GM11168 (cell line): ENCODE measurements around the gene COX14.

Experiments
- in situ Hi-C: fragments of 300-500 bp; cut with MboI; formaldehyde crosslinking; loops from one replicate; pipeline ENCODE4 v1.12.0; 2022; ENCODE audit warnings: low sequenced_read_pairs; ENCODE audit not compliant: unreplicated experiment

The COX14 gene

GRCh38 chr12:50105913-50106450 lies 6.1 kb upstream of the COX14 start:
- in situ Hi-C loops = no loop called here

GRCh38 chr12:50106907-50107306 lies 5.1 kb upstream of the COX14 start:
- in situ Hi-C loops = no loop called here

DNA sequence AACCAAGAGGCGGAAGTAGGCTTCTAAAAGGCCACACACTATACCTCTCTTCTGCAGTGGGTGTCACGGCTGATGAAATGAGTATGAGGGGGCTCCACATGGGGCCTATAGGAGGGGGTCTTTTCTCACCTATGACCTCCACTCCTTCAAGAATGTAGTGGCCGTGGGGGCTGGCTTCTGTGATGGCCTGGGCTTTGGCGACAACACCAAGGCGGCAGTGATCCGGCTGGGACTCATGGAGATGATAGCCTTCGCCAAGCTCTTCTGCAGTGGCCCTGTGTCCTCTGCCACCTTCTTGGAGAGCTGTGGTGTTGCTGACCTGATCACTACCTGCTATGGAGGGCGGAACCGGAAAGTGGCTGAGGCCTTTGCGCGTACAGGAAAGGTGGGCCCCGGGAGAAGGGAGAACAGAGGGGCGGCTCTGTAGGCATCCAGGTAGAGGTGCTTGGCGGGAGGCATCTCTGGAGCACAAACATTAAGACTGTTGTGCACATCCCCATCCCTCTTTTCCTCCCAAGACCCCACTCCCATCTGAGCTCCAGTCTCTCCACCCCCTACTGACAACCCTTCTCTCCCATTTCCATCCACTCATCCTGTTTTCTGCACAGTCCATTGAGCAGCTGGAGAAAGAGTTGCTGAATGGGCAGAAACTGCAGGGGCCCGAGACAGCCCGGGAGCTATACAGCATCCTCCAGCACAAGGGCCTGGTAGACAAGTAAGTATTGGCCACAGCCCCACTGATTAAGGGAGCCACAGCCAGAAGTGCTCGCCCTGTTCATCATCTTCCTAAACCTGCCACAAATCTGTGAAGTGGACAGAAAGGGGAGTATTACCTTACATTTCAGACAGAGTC lies 4.4 kb upstream of the COX14 start:
- in situ Hi-C loops = no loop called here

GRCh38 chr12:50109319-50109718 lies 2.7 kb upstream of the COX14 start:
- in situ Hi-C loops = no loop called here

DNA sequence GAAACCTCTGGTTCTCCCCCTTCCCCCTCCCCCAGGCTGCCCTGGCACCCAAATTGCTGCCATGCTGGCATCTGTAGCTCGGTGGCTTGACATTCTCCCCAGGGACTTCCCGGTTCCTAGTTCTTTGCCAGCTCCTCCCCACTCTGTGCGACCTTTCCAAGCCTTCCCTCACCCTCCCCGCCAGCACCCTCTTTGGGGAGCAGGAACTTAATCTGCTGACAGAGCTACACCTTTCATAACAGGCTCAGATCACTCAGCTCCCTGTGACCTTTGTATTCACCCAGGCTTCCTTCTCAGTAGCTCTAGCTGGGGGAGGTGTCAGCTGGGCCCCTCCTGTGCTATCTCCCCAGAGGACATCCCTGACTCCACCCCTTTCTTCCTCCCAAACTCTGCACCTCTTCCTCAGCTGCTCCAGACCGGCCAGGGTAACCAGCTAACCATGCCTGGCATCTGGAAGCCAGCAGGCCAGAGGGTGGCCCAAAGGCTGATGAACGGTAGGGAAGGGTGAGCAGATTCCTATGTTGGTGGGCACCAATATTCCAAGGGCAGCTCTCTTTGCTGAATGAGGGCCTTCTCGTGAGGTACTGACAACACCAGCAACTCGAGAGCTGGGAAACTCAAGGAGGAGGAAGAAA lies 1.8 kb upstream of the COX14 start:
- in situ Hi-C loops = no loop called here

DNA sequence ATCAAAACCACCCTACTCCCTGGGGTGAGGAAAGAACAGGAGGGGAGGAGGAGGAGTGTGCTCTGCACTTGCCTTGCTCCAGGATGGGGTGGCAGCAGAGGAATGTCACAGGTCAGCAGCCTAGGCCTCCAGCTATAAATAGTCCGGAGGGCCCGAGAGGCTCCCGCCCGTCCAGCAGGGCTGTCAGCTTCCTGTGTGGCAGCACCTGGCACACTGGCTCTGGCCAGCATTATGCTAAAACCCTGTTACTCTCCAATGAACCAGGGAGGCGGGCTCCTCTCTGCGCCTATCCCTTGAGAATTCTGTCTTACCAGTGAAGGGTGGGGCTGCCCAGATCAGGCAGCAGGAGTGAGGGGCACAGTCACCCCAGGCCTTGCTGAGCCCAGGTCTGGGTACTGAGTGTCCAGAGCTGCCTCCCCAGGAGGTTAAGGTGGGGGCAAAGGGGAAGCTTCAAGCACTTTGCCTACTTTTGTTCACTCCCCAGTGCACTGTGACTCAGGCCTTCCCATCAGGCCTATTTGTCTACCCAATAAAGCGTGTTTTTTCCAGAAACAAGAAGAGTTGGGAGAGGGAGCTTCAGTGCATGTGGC lies 1.2 kb upstream of the COX14 start:
- in situ Hi-C loops = no loop called here

- in situ Hi-C loops = no loop called here
Measured at GRCh38 chr12:50111395-50111692, 692 bp upstream of the COX14 start.

DNA sequence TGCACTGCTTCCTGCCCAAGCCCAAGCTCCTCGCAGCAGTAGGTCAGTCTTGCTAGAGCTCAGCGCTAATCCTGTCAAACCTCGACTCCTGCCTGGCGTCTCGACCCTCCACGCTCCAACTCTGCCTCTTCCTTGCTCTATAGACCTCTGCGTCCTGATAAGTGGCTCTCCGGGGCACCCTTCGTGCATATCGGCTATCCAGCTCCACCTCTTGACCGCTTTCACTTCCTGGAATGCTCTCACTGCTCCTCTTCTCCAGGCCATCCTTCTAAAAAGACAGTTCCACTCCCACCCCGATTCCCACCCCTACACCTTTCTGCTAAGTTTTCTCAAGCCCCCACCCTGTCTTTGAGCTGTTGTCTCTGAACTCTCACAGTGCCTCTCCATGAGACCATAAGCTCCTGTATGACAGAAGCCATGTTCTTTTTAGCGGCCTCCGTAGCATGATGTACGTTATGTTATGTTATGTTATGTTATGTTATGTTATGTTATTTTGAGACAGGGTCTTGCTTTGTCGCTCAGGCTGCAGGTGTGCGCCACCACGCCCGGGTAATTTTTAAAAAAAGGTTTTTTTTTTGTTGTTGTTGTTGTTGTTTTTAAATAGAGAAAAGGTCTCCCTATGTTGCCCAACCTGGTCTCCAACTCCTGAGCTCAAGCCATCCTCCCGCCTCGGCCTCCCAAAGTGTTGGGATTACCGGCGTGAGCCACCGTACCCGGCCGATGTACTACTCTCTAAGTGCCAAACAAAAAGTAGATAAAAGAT lies 601 bp downstream of the COX14 start:
- in situ Hi-C loops = no loop called here

DNA sequence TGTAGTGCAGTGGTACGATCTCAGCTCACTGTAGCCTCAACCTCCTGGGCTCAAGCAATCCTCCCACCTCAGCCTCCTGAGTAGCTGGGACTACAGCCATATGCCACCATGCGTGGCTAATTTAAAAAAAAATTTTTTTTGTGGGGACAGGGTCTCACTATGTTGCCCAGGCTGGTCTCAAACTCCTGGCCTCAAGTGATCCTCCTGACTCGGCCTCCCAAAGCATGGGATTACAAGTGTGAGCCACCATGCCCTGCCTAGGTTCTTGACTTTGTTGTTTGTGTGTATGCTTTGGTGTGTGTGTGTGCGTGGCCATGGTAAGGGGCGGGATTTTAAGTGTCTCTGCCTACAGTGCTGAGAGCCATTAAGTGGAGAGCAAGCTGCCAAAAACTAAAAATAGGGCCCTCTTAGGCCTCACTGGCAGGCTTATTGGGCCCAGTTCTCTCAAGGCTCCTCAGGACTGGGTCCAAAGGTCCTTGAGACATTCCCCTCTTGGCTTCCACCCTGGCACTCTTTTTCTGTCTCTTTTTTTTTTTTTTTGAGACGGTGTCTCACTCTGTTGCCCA lies 5.1 kb downstream of the COX14 start:
- in situ Hi-C loops = no loop called here

- in situ Hi-C loops = no loop called here
Measured at GRCh38 chr12:50119387-50119786, 7.4 kb downstream of the COX14 start.

- in situ Hi-C loops = no loop called here
Measured at GRCh38 chr12:50120521-50120920, 8.5 kb downstream of the COX14 start.

DNA sequence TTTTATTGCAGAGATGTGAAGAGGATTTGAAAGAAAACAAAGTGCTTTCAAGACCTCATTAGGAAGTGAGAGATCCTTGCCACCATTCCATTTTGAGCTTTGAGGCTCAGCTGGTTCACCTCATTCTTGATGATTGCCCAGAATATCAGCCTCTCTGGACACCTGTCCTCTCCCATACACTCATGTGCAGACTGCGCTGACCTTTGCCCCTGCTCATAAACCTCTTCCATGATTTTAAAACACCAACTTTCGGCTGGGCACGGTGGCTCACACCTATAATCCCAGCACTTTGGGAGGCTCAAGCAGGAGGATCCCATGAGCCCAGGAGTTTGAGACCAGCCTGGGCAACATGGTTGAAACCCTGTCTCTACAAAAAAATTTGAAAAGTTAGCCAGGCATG lies 8.9 kb downstream of the COX14 start:
- in situ Hi-C loops = no loop called here

- in situ Hi-C loops = no loop called here
Measured at GRCh38 chr12:50121641-50122040, 9.6 kb downstream of the COX14 start.

DNA sequence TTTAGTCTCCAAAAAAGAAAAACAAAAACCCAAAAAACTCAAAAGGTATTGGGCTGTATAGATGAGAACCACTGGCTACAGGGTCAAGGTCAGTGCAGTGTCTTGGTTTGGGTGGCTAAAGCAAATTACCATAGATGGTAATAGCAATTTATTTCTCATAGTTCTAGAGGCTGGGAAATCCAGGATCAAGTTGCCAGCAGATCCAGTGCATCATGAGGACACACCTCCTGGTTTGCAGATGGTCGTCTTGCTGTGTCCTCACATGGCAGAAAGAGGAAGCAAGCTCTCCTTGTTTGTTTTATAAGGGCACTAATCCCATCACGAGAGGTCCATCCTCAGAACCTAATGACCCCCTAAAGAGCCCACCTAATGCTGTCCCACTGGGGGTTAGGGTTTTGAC lies 11.2 kb downstream of the COX14 start:
- in situ Hi-C loops = no loop called here

DNA sequence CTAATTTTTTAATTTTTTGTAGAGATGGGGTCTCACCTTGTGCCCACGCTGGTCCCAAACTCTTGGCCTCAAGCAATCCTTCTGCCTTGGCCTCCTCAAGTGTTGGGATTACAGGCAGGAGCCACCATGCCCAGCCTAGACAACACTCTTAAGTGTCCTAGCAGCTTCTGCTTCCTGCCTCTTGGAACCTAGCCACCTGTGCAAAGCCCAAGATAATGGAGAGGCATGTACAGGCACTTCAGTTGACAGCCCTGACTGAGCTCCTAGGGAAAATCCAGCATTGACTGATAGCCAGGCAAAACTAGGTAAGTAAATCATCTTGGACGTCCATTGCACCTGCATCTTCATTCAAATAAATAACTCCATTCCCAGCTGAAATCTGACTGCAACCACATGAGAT lies 15.5 kb downstream of the COX14 start:
- in situ Hi-C loops = no loop called here

- in situ Hi-C loops = no loop called here
Measured at GRCh38 chr12:50129290-50129689, 17.3 kb downstream of the COX14 start.

DNA sequence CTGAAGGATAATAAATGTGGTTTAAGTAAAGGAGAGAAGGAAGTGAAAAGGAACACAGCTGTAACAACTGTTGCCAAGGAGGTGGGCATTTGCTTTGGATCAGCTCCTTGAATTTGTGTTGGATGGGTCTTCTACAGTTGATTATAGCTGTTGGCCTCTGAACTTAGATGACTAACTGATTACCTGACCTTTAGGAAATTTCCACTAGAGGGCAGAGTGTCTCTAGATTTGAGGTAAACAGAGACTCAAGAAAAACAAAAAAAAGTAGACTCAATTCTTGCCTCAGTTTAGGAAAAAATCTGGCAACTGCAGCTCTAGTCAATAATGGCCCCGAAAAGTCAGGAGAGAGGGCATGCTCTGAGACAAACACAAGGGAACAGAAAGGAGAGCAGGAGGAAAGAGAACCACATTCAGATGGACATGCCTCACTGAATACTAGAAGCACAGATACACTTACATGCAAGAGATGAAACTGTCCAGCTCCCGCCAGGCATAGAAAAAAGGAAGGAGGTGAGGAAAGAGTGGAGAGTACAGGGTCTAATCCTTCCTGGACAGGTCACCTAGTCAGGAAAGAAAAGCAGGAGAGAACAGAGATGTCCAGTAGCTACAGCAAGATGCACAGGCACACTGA lies 20.6 kb downstream of the COX14 start:
- in situ Hi-C loops = no loop called here

DNA sequence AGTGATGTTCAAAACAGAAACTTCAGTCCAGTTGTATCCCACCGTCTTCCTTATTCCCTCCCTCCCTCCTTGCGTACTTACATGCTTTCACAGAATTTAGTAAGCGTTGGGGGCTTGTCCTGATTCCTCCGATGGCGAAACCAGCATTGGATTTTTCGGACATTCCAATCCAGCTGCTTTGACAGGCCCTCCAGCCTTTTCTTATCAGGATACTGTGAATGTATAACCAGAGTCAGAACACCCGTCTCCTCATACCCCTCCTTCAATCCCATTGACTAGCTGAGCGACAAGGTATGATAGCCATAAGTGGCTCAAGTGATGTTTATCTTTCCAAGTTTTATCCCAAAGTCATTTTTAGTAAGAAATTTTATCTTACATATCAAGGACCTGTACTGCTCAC lies 31.0 kb downstream of the COX14 start:
- in situ Hi-C loops = no loop called here

- in situ Hi-C loops = no loop called here
Measured at GRCh38 chr12:50145439-50145838, 33.4 kb downstream of the COX14 start.

- in situ Hi-C loops = no loop called here
Measured at GRCh38 chr12:50147281-50147680, 35.2 kb downstream of the COX14 start.
